GM19099 (cell line): ENCODE measurements around the gene CMIP.

Experiments used
- POLR2A ChIP-seq: IDR thresholded peaks from 3 replicates; pipeline ENCODE4 v1.6.1; 2011; ENCODE audit warnings: low read depth; ENCODE audit not compliant: insufficient read length; ENCODE audit errors: extremely low read depth

CMIP gene

GRCh38 chr16:81635063-81635937, 190.7 kb downstream of the CMIP start:
- TF ChIP-seq POLR2A: no peak

DNA sequence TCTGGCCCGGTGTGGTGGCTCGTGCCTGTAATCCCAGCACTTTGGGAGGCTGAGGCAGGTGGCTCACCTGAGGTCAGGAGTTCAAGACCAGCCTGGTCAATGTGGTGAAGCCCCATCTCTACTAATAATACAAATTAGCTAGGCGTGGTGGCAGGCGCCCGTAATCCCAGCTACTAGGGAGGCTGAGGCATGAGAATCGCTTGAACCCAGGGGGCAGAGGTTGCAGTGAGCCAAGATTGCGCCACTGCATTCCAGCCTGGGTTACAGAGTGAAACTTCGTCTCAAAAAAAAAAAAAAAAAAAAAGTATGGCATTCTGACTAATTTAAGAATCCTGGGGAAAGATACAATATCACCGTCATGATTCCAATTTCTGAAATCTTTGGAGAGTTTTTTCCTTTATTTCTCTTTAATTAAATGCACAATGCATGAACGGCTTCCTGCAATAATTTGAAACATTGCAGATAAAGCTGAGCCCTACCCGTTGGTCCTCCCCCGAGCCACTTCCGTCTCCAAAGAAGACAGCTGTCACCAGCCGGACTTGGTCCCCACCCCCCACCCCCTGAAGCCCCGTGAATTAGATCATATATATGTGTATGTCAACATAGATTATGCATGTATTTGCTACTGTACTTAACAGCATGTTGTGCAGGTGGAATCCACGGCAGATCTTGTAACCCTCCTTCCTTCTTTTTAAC, 191.8 kb downstream of the CMIP start:
- TF ChIP-seq POLR2A: no peak

- no peak for TF ChIP-seq POLR2A
Measured at GRCh38 chr16:81637336-81638235, 193.0 kb downstream of the CMIP start.

- no peak for TF ChIP-seq POLR2A
Measured at GRCh38 chr16:81638286-81638945, 193.8 kb downstream of the CMIP start.

DNA sequence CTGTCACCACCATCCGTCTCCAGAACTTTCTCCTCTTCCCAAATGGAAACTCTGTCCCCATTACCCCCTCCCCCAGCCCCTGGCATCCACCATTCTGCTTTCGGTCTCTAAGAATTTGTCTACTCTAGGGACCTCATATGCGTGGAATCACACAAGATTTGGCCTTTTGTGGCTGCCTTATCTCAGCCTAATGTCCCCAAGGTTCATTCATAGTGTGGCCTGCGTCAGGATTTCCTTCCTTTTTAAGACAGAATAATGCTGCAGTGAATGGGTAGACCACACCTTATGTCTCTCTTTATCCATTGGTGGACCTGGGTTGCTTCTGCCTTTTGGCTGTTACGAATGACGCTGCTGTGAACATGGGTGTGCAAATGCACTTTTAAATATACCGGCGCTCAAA, 194.7 kb downstream of the CMIP start:
- TF ChIP-seq POLR2A: no peak

- no peak for TF ChIP-seq POLR2A
Measured at GRCh38 chr16:81639931-81640680, 195.5 kb downstream of the CMIP start.

GRCh38 chr16:81640681-81641070, 196.1 kb downstream of the CMIP start:
- no peak for TF ChIP-seq POLR2A

DNA sequence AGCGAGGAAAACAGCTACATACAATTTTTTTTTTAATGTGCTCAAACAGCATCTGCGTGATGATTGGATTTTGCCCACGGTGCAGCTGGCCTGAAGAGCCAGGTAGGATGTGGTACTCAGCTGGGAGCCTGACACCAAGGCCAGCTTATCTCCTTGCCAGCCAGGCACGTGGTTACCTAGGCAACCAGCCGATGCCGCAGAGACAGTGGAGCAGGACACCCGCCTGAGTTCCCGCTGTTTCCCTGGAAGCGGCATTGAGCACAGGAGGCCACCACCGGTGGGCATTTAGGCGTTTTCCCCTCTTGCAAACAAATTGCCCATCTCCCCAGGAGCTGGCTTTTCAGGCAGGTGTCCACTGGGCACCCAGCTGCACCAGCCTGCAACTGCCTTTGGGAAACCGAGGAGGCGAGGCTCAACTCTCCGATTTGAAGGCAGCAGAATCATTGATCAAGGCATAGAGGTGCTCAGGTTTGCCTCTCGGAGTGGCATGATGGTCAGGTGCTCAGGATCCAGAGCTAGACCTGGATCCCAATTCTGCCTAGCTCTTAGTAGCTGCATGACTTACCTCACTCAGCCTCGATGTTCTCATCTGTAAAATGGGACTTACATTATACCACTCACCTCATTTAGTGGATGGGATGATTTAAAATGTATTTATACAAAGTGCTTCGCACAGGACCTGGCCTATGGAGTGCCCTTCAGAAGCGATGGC, 196.9 kb downstream of the CMIP start:
- no peak for TF ChIP-seq POLR2A

- TF ChIP-seq POLR2A: no peak
Measured at GRCh38 chr16:81642107-81642436, 197.5 kb downstream of the CMIP start.

GRCh38 chr16:81642943-81643342, 198.3 kb downstream of the CMIP start:
- TF ChIP-seq POLR2A: no peak

- TF ChIP-seq POLR2A: no peak
Measured at GRCh38 chr16:81645266-81645694, 200.7 kb downstream of the CMIP start.

- TF ChIP-seq POLR2A: no peak
Measured at GRCh38 chr16:81645925-81646324, 201.3 kb downstream of the CMIP start.

DNA sequence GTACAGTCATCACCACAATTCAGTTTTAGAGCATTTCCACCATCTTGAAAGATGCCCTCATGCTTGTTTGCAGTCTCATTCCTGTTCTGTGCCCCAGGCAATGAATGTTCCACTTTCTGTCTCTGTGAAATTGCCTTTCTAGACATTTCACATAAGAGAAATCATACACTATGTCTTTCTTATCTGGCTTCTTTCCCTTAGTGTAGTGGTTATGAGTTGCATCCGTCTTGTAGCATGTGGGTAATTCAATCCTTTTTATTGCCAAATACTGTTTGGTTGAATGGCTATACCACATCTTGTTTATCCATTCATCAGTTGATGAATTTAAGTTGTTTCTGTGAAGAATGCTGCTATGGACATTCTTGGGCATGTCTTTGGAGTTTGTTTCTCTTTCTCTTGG, 202.0 kb downstream of the CMIP start:
- no peak for TF ChIP-seq POLR2A

DNA sequence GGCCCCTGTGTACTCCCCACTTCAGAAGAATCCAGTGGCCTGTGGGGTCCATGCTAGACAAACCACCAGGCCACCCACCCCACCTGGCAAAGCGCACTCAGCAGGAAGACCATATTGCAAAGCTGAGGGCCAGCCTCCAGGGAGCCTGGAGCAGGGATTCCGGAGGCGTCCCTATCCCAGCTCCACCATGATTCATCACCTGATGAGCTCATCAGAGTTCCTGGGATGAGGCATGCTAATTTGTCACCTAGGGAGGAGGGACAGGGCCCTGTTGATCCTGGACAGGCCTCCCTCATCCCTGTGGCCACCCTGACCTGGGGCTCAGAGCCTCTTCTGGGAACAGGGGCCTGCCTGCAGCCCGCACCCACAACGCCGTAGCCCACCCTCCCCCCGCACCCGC, 202.9 kb downstream of the CMIP start:
- no peak for TF ChIP-seq POLR2A

DNA sequence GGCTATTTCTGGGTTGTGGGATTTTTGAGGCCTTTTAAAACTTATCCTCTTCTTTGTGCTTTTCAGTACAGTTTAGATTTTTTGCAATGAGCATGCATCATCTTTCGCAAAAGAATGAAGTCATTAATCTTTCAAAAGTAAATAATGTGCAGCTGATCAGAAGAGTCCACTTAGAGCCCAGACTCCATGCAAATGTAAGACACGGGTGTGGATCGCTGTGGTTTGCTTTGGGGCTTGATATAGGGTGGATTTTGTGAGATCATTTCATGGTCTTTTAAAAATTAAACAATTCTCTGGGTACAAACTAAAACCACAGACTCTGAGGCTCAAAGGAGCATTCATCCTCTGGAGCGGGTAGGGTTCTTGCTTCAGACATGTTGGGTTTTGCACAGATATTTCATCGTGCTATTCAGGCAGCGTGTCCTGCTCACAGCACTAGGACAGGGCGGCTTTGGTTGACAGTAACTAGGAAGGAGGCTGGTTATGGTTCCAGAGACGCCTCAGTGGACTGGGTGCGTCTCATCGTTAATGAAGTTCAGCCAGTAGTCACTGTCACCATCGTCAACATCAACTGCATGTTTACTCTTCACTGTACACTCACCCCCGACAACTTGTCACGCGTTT, 205.1 kb downstream of the CMIP start:
- TF ChIP-seq POLR2A: no peak
